ENCODE results near the gene ANKH.

The ANKH gene

DNA sequence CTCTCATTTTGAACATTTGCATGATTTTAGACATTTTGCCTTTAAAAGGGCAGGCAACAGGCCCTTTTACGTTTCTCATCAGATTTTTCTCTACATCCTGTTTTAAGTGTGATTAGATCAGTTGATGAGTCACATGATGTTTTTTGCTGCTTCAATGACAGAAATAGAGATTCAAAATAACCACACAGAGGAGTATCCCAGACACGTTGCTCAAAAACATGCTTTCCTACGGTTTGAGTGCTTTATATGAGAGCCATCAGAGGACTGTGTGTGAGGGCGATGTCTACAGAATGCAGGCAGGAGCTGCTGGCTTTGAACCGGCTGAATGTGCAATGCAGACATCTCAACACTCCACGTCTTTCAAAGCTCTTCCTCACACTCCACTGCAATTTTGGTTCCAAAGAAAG, 165.0 kb downstream of the ANKH start:
- DNase-seq (ENCODE audit: low spot score) (no peak), ATAC-seq (ENCODE audit: low read depth) (no peak; the same call in 2 of the 3 replicates)
- H3K27ac ChIP-seq (ENCODE audit: poor library complexity, severe bottlenecking) = no peak overlapping the region
- H3K4me3 ChIP-seq (ENCODE audit: severe bottlenecking) = no peak overlapping the region
- peaks cover 2% of the 10 kb centered on the region for H3K9me3 ChIP-seq (ENCODE audit: severe bottlenecking)
- no peaks in the 10 kb centered on the region for H3K27me3 ChIP-seq (ENCODE audit: insufficient read depth, poor library complexity, severe bottlenecking)
- peaks cover 15% of the 10 kb centered on the region for H3K4me1 ChIP-seq (ENCODE audit: insufficient read depth, poor library complexity, severe bottlenecking)
- TF ChIP-seq, protein P1, sequence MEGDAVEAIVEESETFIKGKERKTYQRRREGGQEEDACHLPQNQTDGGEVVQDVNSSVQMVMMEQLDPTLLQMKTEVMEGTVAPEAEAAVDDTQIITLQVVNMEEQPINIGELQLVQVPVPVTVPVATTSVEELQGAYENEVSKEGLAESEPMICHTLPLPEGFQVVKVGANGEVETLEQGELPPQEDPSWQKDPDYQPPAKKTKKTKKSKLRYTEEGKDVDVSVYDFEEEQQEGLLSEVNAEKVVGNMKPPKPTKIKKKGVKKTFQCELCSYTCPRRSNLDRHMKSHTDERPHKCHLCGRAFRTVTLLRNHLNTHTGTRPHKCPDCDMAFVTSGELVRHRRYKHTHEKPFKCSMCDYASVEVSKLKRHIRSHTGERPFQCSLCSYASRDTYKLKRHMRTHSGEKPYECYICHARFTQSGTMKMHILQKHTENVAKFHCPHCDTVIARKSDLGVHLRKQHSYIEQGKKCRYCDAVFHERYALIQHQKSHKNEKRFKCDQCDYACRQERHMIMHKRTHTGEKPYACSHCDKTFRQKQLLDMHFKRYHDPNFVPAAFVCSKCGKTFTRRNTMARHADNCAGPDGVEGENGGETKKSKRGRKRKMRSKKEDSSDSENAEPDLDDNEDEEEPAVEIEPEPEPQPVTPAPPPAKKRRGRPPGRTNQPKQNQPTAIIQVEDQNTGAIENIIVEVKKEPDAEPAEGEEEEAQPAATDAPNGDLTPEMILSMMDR (IDR thresholded peaks at IDR 0.05; ENCODE audit: poor library complexity, severe bottlenecking) = no peak
- peaks cover 63% of the 10 kb centered on the region for H3K36me3 ChIP-seq (ENCODE audit: low read depth)

DNA sequence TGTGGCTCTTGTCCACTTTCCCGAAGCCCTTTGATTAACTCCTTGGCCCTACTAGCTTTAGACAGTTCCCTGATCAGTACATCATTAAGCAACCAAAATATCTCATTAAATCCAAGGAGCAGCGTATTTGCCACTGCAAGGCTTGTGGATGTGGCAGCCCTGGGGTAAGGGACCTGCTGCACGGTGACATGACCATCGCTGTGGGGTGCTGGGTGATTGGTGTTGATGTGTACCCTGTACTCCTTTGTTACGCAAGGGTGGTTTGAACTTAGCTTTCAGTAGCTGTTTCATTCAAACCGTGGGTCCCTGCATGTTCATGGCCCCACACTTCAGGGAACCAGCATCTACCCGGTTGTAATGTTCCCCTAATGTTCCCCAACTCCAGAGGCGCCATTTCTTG, 166.0 kb downstream of the ANKH start:
- Histone ChIP-seq H3K27me3 (ENCODE audit: insufficient read depth, poor library complexity, severe bottlenecking) (no peaks in the 10 kb centered on the region), H3K9me3 (ENCODE audit: severe bottlenecking) (peaks cover 2% of the 10 kb centered on the region), H3K4me1 (ENCODE audit: insufficient read depth, poor library complexity, severe bottlenecking) (peaks cover 15% of the 10 kb centered on the region), H3K36me3 (ENCODE audit: low read depth) (peaks cover 58% of the 10 kb centered on the region), H3K27ac (ENCODE audit: poor library complexity, severe bottlenecking) (no peak overlapping the region), H3K4me3 (ENCODE audit: severe bottlenecking) (no peak overlapping the region)
- TF ChIP-seq, protein P1 (IDR thresholded peaks at IDR 0.05; ENCODE audit: poor library complexity, severe bottlenecking) = no peak
- DNase-seq (ENCODE audit: low spot score) = no peak
- no peak for ATAC-seq (ENCODE audit: low read depth)

DNA sequence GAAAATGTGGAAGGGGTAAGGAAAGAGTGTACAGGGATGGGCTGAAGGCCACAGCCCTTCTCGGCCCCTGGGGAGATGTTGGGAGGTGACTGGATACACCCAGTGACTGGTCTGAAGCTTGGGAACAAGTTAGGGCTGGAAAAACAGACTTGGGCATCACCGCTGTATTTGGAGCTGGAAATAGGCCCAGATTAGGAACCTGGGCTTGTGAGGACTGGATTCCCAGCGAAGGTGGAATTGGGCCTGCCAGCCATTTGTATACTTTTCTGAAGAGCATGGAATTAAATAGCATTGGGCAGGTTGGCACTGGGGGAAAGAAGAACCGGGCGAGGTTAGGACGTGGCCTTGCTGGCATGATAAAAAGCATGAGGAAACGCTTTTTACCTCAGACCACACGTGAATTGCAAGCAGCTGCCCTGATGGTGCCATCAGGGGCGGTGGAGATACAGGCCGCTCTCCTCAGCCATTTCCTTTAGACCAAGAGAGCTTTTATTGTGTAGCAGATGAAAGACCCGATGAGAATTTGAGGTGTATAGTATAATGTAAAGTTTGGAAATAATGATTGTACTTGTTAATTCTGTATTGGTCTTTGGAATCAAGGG, 169.2 kb downstream of the ANKH start:
- ATAC-seq (ENCODE audit: low read depth) (peak; percentile 44), DNase-seq (ENCODE audit: low spot score) (no peak)
- Histone ChIP-seq H3K36me3 (ENCODE audit: low read depth) (peaks cover 55% of the 10 kb centered on the region), H3K9me3 (ENCODE audit: severe bottlenecking) (no peaks in the 10 kb centered on the region), H3K27me3 (ENCODE audit: insufficient read depth, poor library complexity, severe bottlenecking) (no peaks in the 10 kb centered on the region), H3K4me1 (ENCODE audit: insufficient read depth, poor library complexity, severe bottlenecking) (peaks cover 15% of the 10 kb centered on the region), H3K27ac (ENCODE audit: poor library complexity, severe bottlenecking) (peak overlapping the region; percentile 24), H3K4me3 (ENCODE audit: severe bottlenecking) (no peak overlapping the region)
- TF ChIP-seq, protein P1 (IDR thresholded peaks at IDR 0.05; ENCODE audit: poor library complexity, severe bottlenecking) = no peak

DNA sequence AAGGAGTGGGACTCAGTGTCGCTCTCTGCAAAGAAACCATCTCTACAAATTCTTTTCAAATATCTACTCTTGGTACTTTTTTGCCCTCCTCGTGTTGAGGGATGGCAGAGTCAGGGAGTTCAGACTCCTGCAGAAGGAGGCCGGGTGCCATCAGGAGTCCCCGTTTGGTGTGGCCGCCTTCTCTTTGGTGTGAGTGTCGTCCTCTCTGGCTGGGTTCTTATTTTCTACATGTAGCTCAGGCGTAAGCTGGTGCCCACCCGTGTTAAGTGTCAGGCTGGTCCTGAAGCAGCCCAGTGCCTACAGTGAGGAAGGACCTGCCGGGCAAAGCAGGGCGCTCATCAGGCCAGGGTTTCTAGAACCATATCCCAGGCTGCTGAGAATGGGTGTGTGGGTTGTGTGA, 170.0 kb downstream of the ANKH start:
- peaks cover 57% of the 10 kb centered on the region for H3K36me3 ChIP-seq (ENCODE audit: low read depth)
- H3K4me3 ChIP-seq (ENCODE audit: severe bottlenecking) = no peak overlapping the region
- no peak for ATAC-seq (ENCODE audit: low read depth)
- H3K27ac ChIP-seq (ENCODE audit: poor library complexity, severe bottlenecking) = peak overlapping the region; percentile 24
- TF ChIP-seq, protein P1 (IDR thresholded peaks at IDR 0.05; ENCODE audit: poor library complexity, severe bottlenecking) = no peak
- no peak for DNase-seq (ENCODE audit: low spot score)
- H3K9me3 ChIP-seq (ENCODE audit: severe bottlenecking) = no peaks in the 10 kb centered on the region
- peaks cover 14% of the 10 kb centered on the region for H3K4me1 ChIP-seq (ENCODE audit: insufficient read depth, poor library complexity, severe bottlenecking)
- no peaks in the 10 kb centered on the region for H3K27me3 ChIP-seq (ENCODE audit: insufficient read depth, poor library complexity, severe bottlenecking)

Data from RWPE2 (cell line).